Neutrophil (primary cell): ENCODE measurements around the gene CD58.

Experiments
- H3K27ac ChIP-seq: fragments of 200-600 bp; sonication (generic); 2 replicates; pipeline ENCODE4 v1.5.1; 2016; ENCODE audit warnings: mild to moderate bottlenecking, moderate library complexity
- H3K27me3 ChIP-seq: fragments of 200-600 bp; sonication (generic); 2 replicates; pipeline ENCODE4 v1.6.0; 2016; ENCODE audit warnings: mild to moderate bottlenecking
- H3K36me3 ChIP-seq: fragments of 200-600 bp; sonication (generic); 2 replicates; pipeline ENCODE4 v1.5.1; 2017
- H3K4me1 ChIP-seq, 2 experiments: fragments of 200-600 bp in 1 of 2; sonication (generic) in 1 of 2; 1 replicate in 1 of 2; 2 replicates in 1 of 2; pipeline versions ENCODE4 v1.5.1 to v1.6.1; 2013 to 2016; ENCODE audit warnings: low read depth in 1 of 2, low read length in 1 of 2, mild to moderate bottlenecking in 1 of 2, moderate library complexity in 1 of 2; ENCODE audit not compliant: control insufficient read depth in 1 of 2, insufficient read depth in 1 of 2
- H3K4me3 ChIP-seq, 2 experiments: fragments of 200-600 bp in 1 of 2; sonication (generic) in 1 of 2; 1 replicate in 1 of 2; 2 replicates in 1 of 2; pipeline ENCODE4 v1.5.1; 2013 to 2016; ENCODE audit warnings: low read depth in 1 of 2, low read length in 1 of 2, mild to moderate bottlenecking in 1 of 2, moderate library complexity in 1 of 2
- H3K9me3 ChIP-seq: fragments of 200-600 bp; sonication (generic); 2 replicates; pipeline ENCODE4 v1.5.1; 2016
- CTCF ChIP-seq: fragments of 200-600 bp; sonication (generic); IDR thresholded peaks from 2 replicates; pipeline ENCODE4 v1.5.1; 2016; ENCODE audit warnings: antibody characterized with exemption

The CD58 gene

GRCh38 chr1:116521186-116521585 lies 49.6 kb downstream of the CD58 start:
- Histone ChIP-seq H3K27ac (peak overlapping the region; percentile 55), H3K4me1 (peaks cover 33 to 34% of the 10 kb centered on the region in 2 experiments), H3K36me3 (peaks cover 55% of the 10 kb centered on the region), H3K9me3 (no peaks in the 10 kb centered on the region), H3K4me3 (no peak overlapping the region), H3K27me3 (no peaks in the 10 kb centered on the region)
- TF ChIP-seq CTCF = no peak

GRCh38 chr1:116518400-116518799 lies 52.4 kb downstream of the CD58 start:
- H3K27me3 ChIP-seq = no peaks in the 10 kb centered on the region
- H3K36me3 ChIP-seq = peaks cover 50% of the 10 kb centered on the region
- no peak for TF ChIP-seq CTCF
- H3K4me1 ChIP-seq = peaks cover 61 to 62% of the 10 kb centered on the region in 2 experiments
- no peak overlapping the region for H3K4me3 ChIP-seq
- H3K27ac ChIP-seq = peak overlapping the region; percentile 99
- no peaks in the 10 kb centered on the region for H3K9me3 ChIP-seq

GRCh38 chr1:116516631-116517030 lies 54.2 kb downstream of the CD58 start:
- Histone ChIP-seq H3K27ac (peak overlapping the region; percentile 99), H3K4me3 (peak overlapping the region in 1 of 2 experiments; percentile 53), H3K4me1 (peaks cover 72 to 73% of the 10 kb centered on the region in 2 experiments), H3K9me3 (no peaks in the 10 kb centered on the region), H3K27me3 (no peaks in the 10 kb centered on the region), H3K36me3 (peaks cover 44% of the 10 kb centered on the region)
- TF ChIP-seq CTCF = no peak

GRCh38 chr1:116515702-116516101 lies 55.1 kb downstream of the CD58 start:
- no peak for TF ChIP-seq CTCF
- H3K4me3 ChIP-seq = peak overlapping the region; percentile 38 to 53

GRCh38 chr1:116514708-116515525 lies 55.9 kb downstream of the CD58 start:
- Histone ChIP-seq H3K4me3 (peak overlapping the region; percentile 38 to 53), H3K4me1 (peaks cover 79 to 80% of the 10 kb centered on the region in 2 experiments), H3K27me3 (no peaks in the 10 kb centered on the region), H3K9me3 (no peaks in the 10 kb centered on the region), H3K27ac (peak overlapping the region; percentile 99), H3K36me3 (peaks cover 31% of the 10 kb centered on the region)
- no peak for TF ChIP-seq CTCF

More at GRCh38 chr1:116515702-116516101, 55.1 kb downstream of the CD58 start:
- Histone ChIP-seq H3K27me3 (no peaks in the 10 kb centered on the region), H3K4me1 (peaks cover 72 to 73% of the 10 kb centered on the region in 2 experiments), H3K9me3 (no peaks in the 10 kb centered on the region), H3K27ac (peak overlapping the region; percentile 99), H3K36me3 (peaks cover 37% of the 10 kb centered on the region)
